GM06990 (cell line): ENCODE data around the gene SPOPL.

Experiments used
- DNase-seq: peaks from one replicate; pipeline ENCODE4 v3.0.0-alpha.2; 2011; ENCODE audit not compliant: insufficient read length; ENCODE audit errors: extremely low read depth
- H3K27me3 ChIP-seq: replicated peaks from 2 replicates; pipeline ENCODE4 v1.6.0; 2011; ENCODE audit warnings: low read length; ENCODE audit not compliant: control insufficient read depth, insufficient read depth
- H3K36me3 ChIP-seq: 2 replicates; pipeline ENCODE4 v1.5.1; 2011; ENCODE audit warnings: low read length; ENCODE audit not compliant: control insufficient read depth, insufficient read depth
- H3K4me3 ChIP-seq: replicated peaks from 2 replicates; pipeline ENCODE4 v1.5.1; 2011; ENCODE audit warnings: low read depth, mild to moderate bottlenecking, control low read depth, low read length
- TF ChIP-seq, protein P1 (sequence below): IDR thresholded peaks from 2 replicates; pipeline ENCODE4 v1.5.1; 2011; ENCODE audit warnings: low read length, control low read depth, mild to moderate bottlenecking, inconsistent platforms; ENCODE audit not compliant: insufficient read depth, poor library complexity, severe bottlenecking

Gene SPOPL

GRCh38 chr2:138490673-138491494 is 10.7 kb upstream of the SPOPL start:
- no peaks in the 10 kb centered on the region for H3K27me3 ChIP-seq
- DNase-seq = no peak
- no peaks in the 10 kb centered on the region; the same call in 1 of the 2 replicates for H3K36me3 ChIP-seq
- no peak overlapping the region for H3K4me3 ChIP-seq
- TF ChIP-seq, protein P1, sequence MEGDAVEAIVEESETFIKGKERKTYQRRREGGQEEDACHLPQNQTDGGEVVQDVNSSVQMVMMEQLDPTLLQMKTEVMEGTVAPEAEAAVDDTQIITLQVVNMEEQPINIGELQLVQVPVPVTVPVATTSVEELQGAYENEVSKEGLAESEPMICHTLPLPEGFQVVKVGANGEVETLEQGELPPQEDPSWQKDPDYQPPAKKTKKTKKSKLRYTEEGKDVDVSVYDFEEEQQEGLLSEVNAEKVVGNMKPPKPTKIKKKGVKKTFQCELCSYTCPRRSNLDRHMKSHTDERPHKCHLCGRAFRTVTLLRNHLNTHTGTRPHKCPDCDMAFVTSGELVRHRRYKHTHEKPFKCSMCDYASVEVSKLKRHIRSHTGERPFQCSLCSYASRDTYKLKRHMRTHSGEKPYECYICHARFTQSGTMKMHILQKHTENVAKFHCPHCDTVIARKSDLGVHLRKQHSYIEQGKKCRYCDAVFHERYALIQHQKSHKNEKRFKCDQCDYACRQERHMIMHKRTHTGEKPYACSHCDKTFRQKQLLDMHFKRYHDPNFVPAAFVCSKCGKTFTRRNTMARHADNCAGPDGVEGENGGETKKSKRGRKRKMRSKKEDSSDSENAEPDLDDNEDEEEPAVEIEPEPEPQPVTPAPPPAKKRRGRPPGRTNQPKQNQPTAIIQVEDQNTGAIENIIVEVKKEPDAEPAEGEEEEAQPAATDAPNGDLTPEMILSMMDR = no peak

DNA sequence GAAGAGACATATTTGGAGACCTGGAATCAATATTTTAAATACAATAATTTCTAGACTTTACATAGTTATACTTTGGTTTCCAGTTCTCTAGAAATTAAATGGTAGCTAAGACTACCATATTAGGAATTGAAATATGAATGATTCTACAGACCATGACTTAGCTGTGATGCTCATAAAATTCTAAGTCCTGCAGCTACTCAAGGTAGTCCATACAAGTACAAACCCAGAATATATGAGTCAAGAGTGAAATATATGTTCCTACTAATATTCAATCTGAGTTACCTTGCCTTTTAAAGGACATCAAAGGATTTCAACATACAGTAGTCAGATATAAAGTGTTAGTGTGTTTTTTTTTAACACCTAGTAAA is 10.1 kb upstream of the SPOPL start:
- Histone ChIP-seq H3K27me3 (no peaks in the 10 kb centered on the region), H3K36me3 (no peaks in the 10 kb centered on the region; the same call in 1 of the 2 replicates), H3K4me3 (no peak overlapping the region)
- DNase-seq = no peak
- TF ChIP-seq, protein P1 = no peak

DNA sequence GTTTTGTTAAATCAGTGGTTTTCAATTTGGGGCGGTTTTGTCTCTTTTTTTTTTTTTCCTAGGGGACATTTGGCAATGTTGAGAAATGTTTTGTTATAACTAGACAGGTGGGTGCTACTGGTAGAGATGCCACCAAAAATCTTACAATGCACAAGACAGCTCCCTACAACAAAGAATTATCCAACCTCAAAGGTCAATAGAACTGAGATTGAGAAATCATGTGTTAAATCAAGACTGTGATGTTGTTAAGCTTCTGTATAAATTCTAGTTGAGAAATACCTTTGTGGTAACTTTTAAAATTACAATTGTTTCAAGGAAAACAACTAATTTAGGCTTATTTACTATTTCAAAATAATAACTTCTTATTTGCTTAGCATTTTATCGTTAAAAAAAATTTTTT is 9.4 kb upstream of the SPOPL start:
- H3K27me3 ChIP-seq = no peaks in the 10 kb centered on the region
- no peak for DNase-seq

DNA sequence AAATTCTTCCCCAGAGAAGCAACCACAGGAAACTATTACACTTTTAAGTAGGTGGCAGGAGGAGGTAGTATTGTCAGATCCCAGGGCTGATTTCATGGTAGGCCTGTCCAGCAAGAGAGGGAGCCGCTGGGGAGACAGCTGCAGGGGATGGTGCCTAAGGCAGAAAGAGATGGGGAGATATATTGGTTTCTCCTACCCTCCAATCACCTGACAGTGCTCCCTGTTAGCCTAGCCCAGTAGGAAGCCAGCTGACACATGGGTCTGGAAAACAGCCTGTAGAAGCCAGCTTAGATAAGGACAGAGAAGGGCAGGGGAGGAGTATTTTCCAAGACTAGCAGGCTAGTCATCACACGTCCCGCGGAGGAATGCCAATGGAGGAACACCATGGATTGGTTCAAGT is 8.2 kb upstream of the SPOPL start:
- DNase-seq = no peak
- no peak overlapping the region for H3K4me3 ChIP-seq
- no peaks in the 10 kb centered on the region for H3K27me3 ChIP-seq
- TF ChIP-seq, protein P1 = no peak
- no peaks in the 10 kb centered on the region; the same call in 1 of the 2 replicates for H3K36me3 ChIP-seq

More for the DNA sequence above, 9.4 kb upstream of the SPOPL start:
- TF ChIP-seq, protein P1 = no peak
- Histone ChIP-seq H3K36me3 (no peaks in the 10 kb centered on the region; the same call in 1 of the 2 replicates), H3K4me3 (no peak overlapping the region)

- Histone ChIP-seq H3K4me3 (no peak overlapping the region), H3K36me3 (no peaks in the 10 kb centered on the region; the same call in 1 of the 2 replicates), H3K27me3 (no peaks in the 10 kb centered on the region)
- TF ChIP-seq, protein P1 = no peak
- no peak for DNase-seq
Observed at GRCh38 chr2:138494265-138494966, 7.2 kb upstream of the SPOPL start.
